ENCODE data around the gene DRAM2. TPM values are rescaled to one million over a fixed set of nuclear protein-coding genes. Genes with fewer than 3 reads are reported as not detected.
"Not testable (repeated sequence)": the region's sequence is repeated elsewhere in the genome, so short reads cannot be mapped to it uniquely, and the experiment has no call there.

Gene DRAM2
- total RNA-seq, 1 experiment from 2014 or later = 24.7 TPM

- DNase-seq (ENCODE audit: low read depth) = no peak
Measured at GRCh38 chr1:111145542-111145941, 5.6 kb upstream of the DRAM2 start.

GRCh38 chr1:111142356-111142975 lies 2.6 kb upstream of the DRAM2 start:
- DNase-seq (ENCODE audit: low read depth) = no peak

- DNase-seq (ENCODE audit: low read depth) = no peak
Measured at GRCh38 chr1:111141245-111142220, 1.6 kb upstream of the DRAM2 start.

- DNase-seq (ENCODE audit: low read depth) = peak; percentile 47
Measured at GRCh38 chr1:111140680-111140967, 731 bp upstream of the DRAM2 start.

GRCh38 chr1:111139324-111139955 lies 453 bp downstream of the DRAM2 start:
- no peak for DNase-seq (ENCODE audit: low read depth)

GRCh38 chr1:111133866-111134265 lies 6.0 kb downstream of the DRAM2 start:
- no peak for DNase-seq (ENCODE audit: low read depth)

- DNase-seq (ENCODE audit: low read depth) = no peak
Measured at GRCh38 chr1:111131693-111132092, 8.2 kb downstream of the DRAM2 start.

- no peak for DNase-seq (ENCODE audit: low read depth)
Measured at GRCh38 chr1:111129376-111129775, 10.5 kb downstream of the DRAM2 start.

GRCh38 chr1:111127923-111128643 lies 11.8 kb downstream of the DRAM2 start:
- DNase-seq (ENCODE audit: low read depth) = no peak

GRCh38 chr1:111126354-111126753 lies 13.5 kb downstream of the DRAM2 start:
- DNase-seq (ENCODE audit: low read depth) = no peak

GRCh38 chr1:111116496-111116895 lies 23.4 kb downstream of the DRAM2 start:
- no peak for DNase-seq (ENCODE audit: low read depth)

- DNase-seq (ENCODE audit: low read depth) = no peak
Measured at GRCh38 chr1:111110197-111110899, 29.5 kb downstream of the DRAM2 start.

- DNase-seq (ENCODE audit: low read depth) = no peak
Measured at GRCh38 chr1:111104981-111105380, 34.9 kb downstream of the DRAM2 start.

GRCh38 chr1:111101854-111102642 lies 37.8 kb downstream of the DRAM2 start:
- no peak for DNase-seq (ENCODE audit: low read depth)

- DNase-seq (ENCODE audit: low read depth) = no peak
Measured at GRCh38 chr1:111099289-111099688, 40.6 kb downstream of the DRAM2 start.

GRCh38 chr1:111097356-111098099 lies 42.4 kb downstream of the DRAM2 start:
- DNase-seq (ENCODE audit: low read depth) = no peak

- DNase-seq (ENCODE audit: low read depth) = not testable (repeated sequence)
Measured at GRCh38 chr1:111095421-111095820, 44.5 kb downstream of the DRAM2 start.

GRCh38 chr1:111089638-111090037 lies 50.3 kb downstream of the DRAM2 start:
- DNase-seq (ENCODE audit: low read depth) = no peak

- DNase-seq (ENCODE audit: low read depth) = no peak
Measured at GRCh38 chr1:111085676-111086075, 54.2 kb downstream of the DRAM2 start.

Data from HT1080 (cell line).